Measurements from ENCODE around the gene SETDB1.

The SETDB1 gene

DNA sequence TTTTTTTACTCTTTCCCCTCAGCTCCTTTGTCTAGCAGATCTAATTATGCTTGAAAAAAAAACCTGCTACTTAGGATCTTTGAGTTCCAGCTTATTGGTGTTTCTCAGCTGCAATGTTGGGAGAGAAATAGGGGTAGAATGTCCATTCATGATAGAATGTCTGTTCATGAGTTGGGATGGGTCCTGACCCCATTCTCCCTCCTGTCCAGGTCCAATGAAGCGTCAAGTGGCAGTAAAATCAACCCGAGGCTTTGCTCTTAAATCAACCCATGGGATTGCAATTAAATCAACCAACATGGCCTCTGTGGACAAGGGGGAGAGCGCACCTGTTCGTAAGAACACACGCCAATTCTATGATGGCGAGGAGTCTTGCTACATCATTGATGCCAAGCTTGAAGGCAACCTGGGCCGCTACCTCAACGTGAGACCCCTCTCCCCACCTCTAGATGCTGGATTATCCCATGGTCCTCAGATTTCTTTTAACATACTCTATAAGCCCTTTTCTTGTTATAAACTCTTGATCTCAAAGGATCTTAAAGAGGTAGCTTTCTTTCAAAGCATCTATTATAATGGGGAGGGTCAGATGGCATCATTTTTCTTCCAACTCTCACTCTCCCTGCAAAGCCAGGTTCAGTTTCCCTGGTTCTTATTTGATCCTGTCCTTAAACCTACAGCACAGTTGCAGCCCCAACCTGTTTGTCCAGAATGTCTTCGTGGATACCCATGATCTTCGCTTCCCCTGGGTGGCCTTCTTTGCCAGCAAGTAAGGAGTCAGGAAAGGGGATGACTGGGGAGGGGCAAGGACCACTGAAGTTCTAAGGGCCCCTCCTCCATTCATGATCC lies 37.4 kb downstream of the SETDB1 start:
- H3K4me3 ChIP-seq (ENCODE audit: low read depth, low read length), result no peak overlapping the region
- no peaks in the 10 kb centered on the region for H3K9me3 ChIP-seq (ENCODE audit: control insufficient read depth, insufficient read depth, low read depth, low read length)
- H3K36me3 ChIP-seq (ENCODE audit: control insufficient read depth in 2 of 2, insufficient read depth in 1 of 2, low read length in 2 of 2), result peaks cover 25 to 96% of the 10 kb centered on the region in 2 experiments
- ChIA-PET POLR2A (interaction anchor here (0.9 to 2.0 kb wide), 2 partner anchors 10 to 43 kb away, joined by 4 to 5 read pairs; partner anchors contain the start of gene MINDY1), CTCF (interaction anchor here (0.6 to 1.0 kb wide), 3 partner anchors 12 to 431 kb away, joined by 3 to 5 read pairs (median 3); no protein-coding TSS in a partner anchor)
- H3K4me1 ChIP-seq (ENCODE audit: control insufficient read depth, insufficient read depth, low read length), result no peaks in the 10 kb centered on the region
- H3K27ac ChIP-seq (ENCODE audit: extremely low read depth, low read depth, low read length), result no peak overlapping the region
- no peak for TF ChIP-seq ZNF211 (tag by site-specific recombination; IDR thresholded peaks at IDR 0.05; ENCODE audit: low read depth)
- TF ChIP-seq ZNF416 (tag by site-specific recombination; IDR thresholded peaks at IDR 0.05), result no peak
- TF ChIP-seq ZNF223 (tag by site-specific recombination; IDR thresholded peaks at IDR 0.05), result no peak
- no peak for TF ChIP-seq IKZF3 (tag by site-specific recombination; IDR thresholded peaks at IDR 0.05)
- no peak for TF ChIP-seq ZSCAN30 (tag by site-specific recombination; IDR thresholded peaks at IDR 0.05)
- no peak for TF ChIP-seq ZNF510 (tag by site-specific recombination; IDR thresholded peaks at IDR 0.05; ENCODE audit: insufficient replicate concordance)
- TF ChIP-seq KLF1 (tag by site-specific recombination; IDR thresholded peaks at IDR 0.05), result no peak
- TF ChIP-seq, protein P1, sequence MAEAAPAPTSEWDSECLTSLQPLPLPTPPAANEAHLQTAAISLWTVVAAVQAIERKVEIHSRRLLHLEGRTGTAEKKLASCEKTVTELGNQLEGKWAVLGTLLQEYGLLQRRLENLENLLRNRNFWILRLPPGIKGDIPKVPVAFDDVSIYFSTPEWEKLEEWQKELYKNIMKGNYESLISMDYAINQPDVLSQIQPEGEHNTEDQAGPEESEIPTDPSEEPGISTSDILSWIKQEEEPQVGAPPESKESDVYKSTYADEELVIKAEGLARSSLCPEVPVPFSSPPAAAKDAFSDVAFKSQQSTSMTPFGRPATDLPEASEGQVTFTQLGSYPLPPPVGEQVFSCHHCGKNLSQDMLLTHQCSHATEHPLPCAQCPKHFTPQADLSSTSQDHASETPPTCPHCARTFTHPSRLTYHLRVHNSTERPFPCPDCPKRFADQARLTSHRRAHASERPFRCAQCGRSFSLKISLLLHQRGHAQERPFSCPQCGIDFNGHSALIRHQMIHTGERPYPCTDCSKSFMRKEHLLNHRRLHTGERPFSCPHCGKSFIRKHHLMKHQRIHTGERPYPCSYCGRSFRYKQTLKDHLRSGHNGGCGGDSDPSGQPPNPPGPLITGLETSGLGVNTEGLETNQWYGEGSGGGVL (tag by site-specific recombination; IDR thresholded peaks at IDR 0.05), result no peak
- TF ChIP-seq ZNF335 (tag by site-specific recombination; conservative IDR thresholded peaks at IDR 0.05), result no peak
- no peak for TF ChIP-seq ZNF777 (tag by site-specific recombination; IDR thresholded peaks at IDR 0.05; ENCODE audit: borderline replicate concordance)

DNA sequence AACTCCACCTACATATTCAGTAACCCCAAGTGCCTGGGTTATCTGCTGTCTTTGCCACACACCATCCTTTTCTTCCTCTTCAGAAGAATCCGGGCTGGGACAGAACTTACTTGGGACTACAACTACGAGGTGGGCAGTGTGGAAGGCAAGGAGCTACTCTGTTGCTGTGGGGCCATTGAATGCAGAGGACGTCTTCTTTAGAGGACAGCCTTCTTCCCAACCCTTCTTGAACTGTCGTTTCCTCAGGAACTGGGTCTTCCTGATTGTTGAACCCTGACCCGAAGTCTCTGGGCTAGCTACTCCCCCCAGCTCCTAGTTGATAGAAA lies 38.0 kb downstream of the SETDB1 start:
- H3K4me1 ChIP-seq (ENCODE audit: control insufficient read depth, insufficient read depth, low read length), result no peaks in the 10 kb centered on the region
- H3K36me3 ChIP-seq (ENCODE audit: control insufficient read depth in 2 of 2, insufficient read depth in 1 of 2, low read length in 2 of 2), result peaks cover 22 to 97% of the 10 kb centered on the region in 2 experiments
- POLR2A ChIA-PET, result interaction anchor here (2.0 kb wide), 1 partner anchor 43 kb away, joined by 5 read pairs; the partner anchor contains the start of gene MINDY1
- no peak overlapping the region for H3K27ac ChIP-seq (ENCODE audit: extremely low read depth, low read depth, low read length)
- no peak for TF ChIP-seq ZNF837 (tag by site-specific recombination; IDR thresholded peaks at IDR 0.05)
- TF ChIP-seq, protein P2, sequence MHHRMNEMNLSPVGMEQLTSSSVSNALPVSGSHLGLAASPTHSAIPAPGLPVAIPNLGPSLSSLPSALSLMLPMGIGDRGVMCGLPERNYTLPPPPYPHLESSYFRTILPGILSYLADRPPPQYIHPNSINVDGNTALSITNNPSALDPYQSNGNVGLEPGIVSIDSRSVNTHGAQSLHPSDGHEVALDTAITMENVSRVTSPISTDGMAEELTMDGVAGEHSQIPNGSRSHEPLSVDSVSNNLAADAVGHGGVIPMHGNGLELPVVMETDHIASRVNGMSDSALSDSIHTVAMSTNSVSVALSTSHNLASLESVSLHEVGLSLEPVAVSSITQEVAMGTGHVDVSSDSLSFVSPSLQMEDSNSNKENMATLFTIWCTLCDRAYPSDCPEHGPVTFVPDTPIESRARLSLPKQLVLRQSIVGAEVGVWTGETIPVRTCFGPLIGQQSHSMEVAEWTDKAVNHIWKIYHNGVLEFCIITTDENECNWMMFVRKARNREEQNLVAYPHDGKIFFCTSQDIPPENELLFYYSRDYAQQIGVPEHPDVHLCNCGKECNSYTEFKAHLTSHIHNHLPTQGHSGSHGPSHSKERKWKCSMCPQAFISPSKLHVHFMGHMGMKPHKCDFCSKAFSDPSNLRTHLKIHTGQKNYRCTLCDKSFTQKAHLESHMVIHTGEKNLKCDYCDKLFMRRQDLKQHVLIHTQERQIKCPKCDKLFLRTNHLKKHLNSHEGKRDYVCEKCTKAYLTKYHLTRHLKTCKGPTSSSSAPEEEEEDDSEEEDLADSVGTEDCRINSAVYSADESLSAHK (tag by site-specific recombination; IDR thresholded peaks at IDR 0.05), result no peak
- TF ChIP-seq, protein P3, sequence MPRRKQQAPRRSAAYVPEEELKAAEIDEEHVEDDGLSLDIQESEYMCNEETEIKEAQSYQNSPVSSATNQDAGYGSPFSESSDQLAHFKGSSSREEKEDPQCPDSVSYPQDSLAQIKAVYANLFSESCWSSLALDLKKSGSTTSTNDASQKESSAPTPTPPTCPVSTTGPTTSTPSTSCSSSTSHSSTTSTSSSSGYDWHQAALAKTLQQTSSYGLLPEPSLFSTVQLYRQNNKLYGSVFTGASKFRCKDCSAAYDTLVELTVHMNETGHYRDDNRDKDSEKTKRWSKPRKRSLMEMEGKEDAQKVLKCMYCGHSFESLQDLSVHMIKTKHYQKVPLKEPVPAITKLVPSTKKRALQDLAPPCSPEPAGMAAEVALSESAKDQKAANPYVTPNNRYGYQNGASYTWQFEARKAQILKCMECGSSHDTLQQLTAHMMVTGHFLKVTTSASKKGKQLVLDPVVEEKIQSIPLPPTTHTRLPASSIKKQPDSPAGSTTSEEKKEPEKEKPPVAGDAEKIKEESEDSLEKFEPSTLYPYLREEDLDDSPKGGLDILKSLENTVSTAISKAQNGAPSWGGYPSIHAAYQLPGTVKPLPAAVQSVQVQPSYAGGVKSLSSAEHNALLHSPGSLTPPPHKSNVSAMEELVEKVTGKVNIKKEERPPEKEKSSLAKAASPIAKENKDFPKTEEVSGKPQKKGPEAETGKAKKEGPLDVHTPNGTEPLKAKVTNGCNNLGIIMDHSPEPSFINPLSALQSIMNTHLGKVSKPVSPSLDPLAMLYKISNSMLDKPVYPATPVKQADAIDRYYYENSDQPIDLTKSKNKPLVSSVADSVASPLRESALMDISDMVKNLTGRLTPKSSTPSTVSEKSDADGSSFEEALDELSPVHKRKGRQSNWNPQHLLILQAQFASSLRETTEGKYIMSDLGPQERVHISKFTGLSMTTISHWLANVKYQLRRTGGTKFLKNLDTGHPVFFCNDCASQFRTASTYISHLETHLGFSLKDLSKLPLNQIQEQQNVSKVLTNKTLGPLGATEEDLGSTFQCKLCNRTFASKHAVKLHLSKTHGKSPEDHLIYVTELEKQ (tag by site-specific recombination; IDR thresholded peaks at IDR 0.05; ENCODE audit: borderline replicate concordance), result no peak
- no peak for TF ChIP-seq KLF1 (tag by site-specific recombination; IDR thresholded peaks at IDR 0.05)
- no peak overlapping the region for H3K4me3 ChIP-seq (ENCODE audit: low read depth, low read length)
- H3K9me3 ChIP-seq (ENCODE audit: control insufficient read depth, insufficient read depth, low read depth, low read length), result no peaks in the 10 kb centered on the region
- CTCF ChIA-PET, result interaction anchor here (0.6 to 1.0 kb wide), 2 partner anchors 12 to 431 kb away, joined by 3 to 5 read pairs; no protein-coding TSS in a partner anchor

Measured in HEK293 (cell line).